ENCODE measurements around the gene AGAP2. TPM values are rescaled to one million over a fixed set of nuclear protein-coding genes. Genes with fewer than 3 reads are reported as not detected.

Gene AGAP2
- total RNA-seq, 2 donors from 2014 or later, result 0.33 to 1.0 TPM

DNA sequence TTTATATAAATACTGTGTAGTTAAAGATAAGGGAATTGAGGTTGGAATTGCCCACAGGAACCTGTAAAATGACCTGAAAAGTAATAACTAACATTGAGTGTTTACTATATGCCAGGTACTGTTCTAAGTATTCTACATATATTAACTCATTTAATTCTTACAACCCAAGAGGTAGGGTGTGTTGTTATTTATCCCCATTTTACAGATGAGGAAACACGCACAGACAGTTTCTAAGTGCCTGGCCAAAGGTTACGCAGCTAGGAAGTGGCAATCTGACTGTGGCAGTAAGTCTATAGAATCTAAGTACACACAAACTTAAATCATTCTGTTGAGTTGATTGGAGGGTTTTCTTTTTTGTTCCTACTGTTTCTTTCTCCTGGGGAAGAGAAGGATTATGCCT is 5.2 kb upstream of the AGAP2 start:
- WGBS, 2 donors, result 79 to 84% methylated on average over 2 of the region's 2 CpGs
- Histone ChIP-seq H3K9me3 (no peaks in the 10 kb centered on the region), H3K4me1 (peaks cover 18% of the 10 kb centered on the region), H3K27me3 (peaks cover 0 to 10% of the 10 kb centered on the region in 2 donors), H3K27ac (peak overlapping the region in 1 of 4 donors; percentile 91), H3K36me3 (replicated peaks in 1 of 2; ENCODE audit: insufficient read depth in 1 of 2, low read depth in 2 of 2) (peaks cover 0 to 6% of the 10 kb centered on the region in 2 donors), H3K4me3 (no peak overlapping the region)
- DNase-seq, result no peak
- TF ChIP-seq, protein P1, sequence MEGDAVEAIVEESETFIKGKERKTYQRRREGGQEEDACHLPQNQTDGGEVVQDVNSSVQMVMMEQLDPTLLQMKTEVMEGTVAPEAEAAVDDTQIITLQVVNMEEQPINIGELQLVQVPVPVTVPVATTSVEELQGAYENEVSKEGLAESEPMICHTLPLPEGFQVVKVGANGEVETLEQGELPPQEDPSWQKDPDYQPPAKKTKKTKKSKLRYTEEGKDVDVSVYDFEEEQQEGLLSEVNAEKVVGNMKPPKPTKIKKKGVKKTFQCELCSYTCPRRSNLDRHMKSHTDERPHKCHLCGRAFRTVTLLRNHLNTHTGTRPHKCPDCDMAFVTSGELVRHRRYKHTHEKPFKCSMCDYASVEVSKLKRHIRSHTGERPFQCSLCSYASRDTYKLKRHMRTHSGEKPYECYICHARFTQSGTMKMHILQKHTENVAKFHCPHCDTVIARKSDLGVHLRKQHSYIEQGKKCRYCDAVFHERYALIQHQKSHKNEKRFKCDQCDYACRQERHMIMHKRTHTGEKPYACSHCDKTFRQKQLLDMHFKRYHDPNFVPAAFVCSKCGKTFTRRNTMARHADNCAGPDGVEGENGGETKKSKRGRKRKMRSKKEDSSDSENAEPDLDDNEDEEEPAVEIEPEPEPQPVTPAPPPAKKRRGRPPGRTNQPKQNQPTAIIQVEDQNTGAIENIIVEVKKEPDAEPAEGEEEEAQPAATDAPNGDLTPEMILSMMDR (IDR thresholded peaks at IDR 0.05), result no peak
- TF ChIP-seq POLR2A (IDR thresholded peaks at IDR 0.05), result no peak
- ATAC-seq, result no peak
- intact Hi-C loops (cut with DNase I), result no loop called here

DNA sequence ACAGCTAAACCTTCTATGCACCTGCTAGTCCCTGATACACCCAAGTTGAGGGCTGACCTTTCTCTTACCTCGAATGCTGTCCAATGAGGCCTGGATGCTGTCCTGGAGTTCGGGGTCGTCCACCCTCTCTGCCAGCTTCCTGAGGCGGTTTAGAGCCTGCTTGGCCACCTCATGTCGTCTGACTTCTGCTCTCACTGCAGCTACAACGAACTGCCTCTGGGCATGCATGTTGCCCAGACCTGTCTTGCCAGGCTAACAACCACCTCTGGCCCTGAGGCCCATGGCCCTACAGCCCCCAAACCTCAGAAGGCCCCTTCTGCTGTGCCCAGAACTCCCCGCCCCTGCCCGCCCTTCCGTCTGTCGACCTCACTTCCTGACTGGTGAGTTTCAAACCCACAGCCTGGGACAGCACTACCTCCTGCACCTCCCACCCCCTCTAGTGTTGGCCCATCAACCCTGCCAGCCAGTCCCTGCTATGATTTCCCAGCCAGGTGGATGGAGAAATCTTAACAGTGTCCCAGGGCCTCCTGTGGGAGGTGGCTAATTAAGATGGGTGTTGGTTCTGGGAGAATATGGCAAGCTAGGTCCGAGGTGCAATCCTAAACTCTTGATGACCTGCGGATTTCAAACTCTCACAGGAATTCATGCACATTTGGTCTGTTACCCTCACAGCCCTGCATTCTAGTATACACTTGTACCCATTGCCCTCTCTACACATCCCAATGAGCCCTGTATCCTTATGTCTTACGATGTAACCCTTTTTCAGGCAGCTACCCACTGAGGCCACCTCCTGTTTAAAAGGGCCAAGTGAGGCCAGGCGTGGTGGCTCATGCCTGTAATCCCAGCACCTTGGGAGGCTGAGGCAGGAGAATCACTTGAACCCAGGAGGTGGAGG is 3.5 kb upstream of the AGAP2 start:
- ATAC-seq (no peak), DNase-seq (peak in 1 of 4 donors; percentile 43)
- Histone ChIP-seq H3K36me3 (replicated peaks in 1 of 2; ENCODE audit: insufficient read depth in 1 of 2, low read depth in 2 of 2) (peaks cover 0 to 2% of the 10 kb centered on the region in 2 donors), H3K4me3 (no peak overlapping the region), H3K9me3 (no peaks in the 10 kb centered on the region), H3K27me3 (peaks cover 11 to 27% of the 10 kb centered on the region in 2 donors), H3K27ac (no peak overlapping the region), H3K4me1 (peaks cover 35% of the 10 kb centered on the region)
- 47 to 56% methylated on average over 13 to 14 of the region's 14 CpGs for WGBS, 2 donors
- intact Hi-C loops (cut with DNase I), result no loop called here
- TF ChIP-seq POLR2A (IDR thresholded peaks at IDR 0.05), result no peak
- TF ChIP-seq, protein P1 (IDR thresholded peaks at IDR 0.05), result no peak

DNA sequence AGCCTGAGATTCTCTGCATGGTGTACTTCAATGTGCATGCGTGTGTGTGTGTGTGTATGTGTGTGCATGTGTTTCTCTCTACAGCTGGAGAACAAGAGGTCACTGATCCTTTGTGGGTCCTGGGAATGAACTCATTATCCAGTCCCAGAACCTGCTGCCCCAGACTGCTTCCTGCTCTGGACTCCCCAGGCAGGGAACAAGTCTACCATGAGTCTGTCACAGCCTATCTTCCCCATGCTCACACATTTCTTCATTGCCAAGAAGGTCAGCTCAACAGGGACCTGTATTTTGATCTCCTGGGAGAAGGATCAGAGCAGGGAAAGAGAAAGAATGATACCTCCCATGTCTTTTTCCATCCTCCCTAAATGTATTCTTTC is 2.9 kb upstream of the AGAP2 start:
- Histone ChIP-seq H3K36me3 (replicated peaks in 1 of 2; ENCODE audit: insufficient read depth in 1 of 2, low read depth in 2 of 2) (no peaks in the 10 kb centered on the region), H3K27ac (no peak overlapping the region), H3K4me1 (peaks cover 42% of the 10 kb centered on the region), H3K4me3 (no peak overlapping the region), H3K9me3 (no peaks in the 10 kb centered on the region), H3K27me3 (peaks cover 11 to 34% of the 10 kb centered on the region in 2 donors)
- TF ChIP-seq POLR2A (IDR thresholded peaks at IDR 0.05), result no peak
- TF ChIP-seq, protein P1 (IDR thresholded peaks at IDR 0.05), result no peak
- WGBS, 2 donors, result 63 to 100% methylated on average over 1 of the region's 1 CpG
- DNase-seq (no peak), ATAC-seq (no peak)
- intact Hi-C loops (cut with DNase I), result no loop called here

DNA sequence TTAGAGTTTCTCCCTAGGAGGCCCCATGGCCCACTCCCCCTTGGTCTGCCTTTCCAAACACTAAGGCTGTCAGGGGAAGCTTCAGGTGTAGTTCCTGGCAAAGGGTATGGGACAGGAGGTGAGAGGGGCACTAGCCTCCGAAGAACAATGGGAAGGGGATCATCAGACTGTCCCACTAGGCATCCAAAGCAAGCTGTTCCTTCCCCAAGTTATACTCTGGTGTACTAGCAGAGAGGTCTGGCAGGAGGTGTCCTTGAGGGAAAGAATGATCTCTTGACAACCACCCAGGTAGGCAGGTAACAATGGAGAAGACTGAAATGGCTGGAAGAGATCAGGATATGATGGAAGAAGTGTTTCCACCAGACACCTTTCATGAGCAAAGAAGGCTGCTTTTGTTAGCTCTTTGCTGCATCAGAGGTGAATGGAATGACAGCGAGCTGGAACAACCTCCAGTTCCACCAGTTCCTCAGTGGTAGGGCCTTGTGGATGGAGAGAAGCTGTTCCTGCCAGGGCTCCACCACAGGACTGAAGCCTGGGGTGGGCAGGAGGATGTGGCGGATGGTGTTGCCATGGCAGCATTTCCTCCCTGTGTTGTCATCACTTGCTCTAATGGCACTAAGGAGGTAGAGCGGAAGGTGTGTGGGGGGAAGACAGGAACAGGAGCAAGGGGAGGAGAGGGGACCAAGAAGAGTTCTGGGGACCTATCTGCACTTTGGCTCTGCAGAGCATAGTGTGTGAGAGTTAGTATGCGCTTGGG is 2.3 kb upstream of the AGAP2 start:
- Histone ChIP-seq H3K4me1 (peaks cover 42% of the 10 kb centered on the region), H3K36me3 (replicated peaks in 1 of 2; ENCODE audit: insufficient read depth in 1 of 2, low read depth in 2 of 2) (no peaks in the 10 kb centered on the region), H3K27ac (no peak overlapping the region), H3K27me3 (peaks cover 11 to 39% of the 10 kb centered on the region in 2 donors), H3K9me3 (no peaks in the 10 kb centered on the region), H3K4me3 (no peak overlapping the region)
- intact Hi-C loops (cut with DNase I), result no loop called here
- ATAC-seq, result no peak
- WGBS, 2 donors, result 43 to 72% methylated on average over 5 of the region's 5 CpGs
- TF ChIP-seq POLR2A (IDR thresholded peaks at IDR 0.05), result no peak
- TF ChIP-seq, protein P1 (IDR thresholded peaks at IDR 0.05), result no peak
- peak in 1 of 4 donors; percentile 42 for DNase-seq
